GM12874 (cell line): ENCODE measurements around the gene CHID1.

ENCODE experiments used
- TF ChIP-seq, protein P1 (sequence below): IDR thresholded peaks from 2 replicates; pipeline ENCODE4 v1.5.1; 2011; ENCODE audit warnings: low read depth, mild to moderate bottlenecking, control low read depth, low read length, moderate library complexity; ENCODE audit not compliant: insufficient read depth

The CHID1 gene

DNA sequence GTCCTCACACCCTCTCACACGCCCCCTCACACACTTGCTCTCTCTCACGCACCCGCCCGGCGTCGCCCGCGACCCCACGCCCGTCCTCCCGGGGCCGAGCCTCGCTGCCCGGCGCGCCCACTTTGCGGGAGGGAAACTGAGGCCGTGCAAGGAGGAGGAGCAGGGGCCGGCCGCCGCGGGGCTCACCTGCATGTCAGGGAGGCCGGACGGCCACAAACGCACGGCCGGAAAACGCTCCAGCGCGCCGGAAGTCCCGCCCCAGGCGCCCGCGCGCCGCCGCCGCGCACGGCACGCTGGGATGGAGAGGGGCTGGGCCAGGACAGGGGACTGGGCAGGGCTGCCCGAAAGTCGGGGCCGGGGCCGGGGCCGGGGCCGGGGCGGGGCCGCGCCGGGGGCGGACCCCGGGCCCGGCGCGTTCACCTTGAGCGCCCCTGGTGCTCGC lies at the start of gene CHID1:
Gene CHID1, minus strand, starts transcription at position 222 of the 442 bp plus-strand sequence. CDS start 5,994 bp downstream, outside the sequence.
- TF ChIP-seq, protein P1, sequence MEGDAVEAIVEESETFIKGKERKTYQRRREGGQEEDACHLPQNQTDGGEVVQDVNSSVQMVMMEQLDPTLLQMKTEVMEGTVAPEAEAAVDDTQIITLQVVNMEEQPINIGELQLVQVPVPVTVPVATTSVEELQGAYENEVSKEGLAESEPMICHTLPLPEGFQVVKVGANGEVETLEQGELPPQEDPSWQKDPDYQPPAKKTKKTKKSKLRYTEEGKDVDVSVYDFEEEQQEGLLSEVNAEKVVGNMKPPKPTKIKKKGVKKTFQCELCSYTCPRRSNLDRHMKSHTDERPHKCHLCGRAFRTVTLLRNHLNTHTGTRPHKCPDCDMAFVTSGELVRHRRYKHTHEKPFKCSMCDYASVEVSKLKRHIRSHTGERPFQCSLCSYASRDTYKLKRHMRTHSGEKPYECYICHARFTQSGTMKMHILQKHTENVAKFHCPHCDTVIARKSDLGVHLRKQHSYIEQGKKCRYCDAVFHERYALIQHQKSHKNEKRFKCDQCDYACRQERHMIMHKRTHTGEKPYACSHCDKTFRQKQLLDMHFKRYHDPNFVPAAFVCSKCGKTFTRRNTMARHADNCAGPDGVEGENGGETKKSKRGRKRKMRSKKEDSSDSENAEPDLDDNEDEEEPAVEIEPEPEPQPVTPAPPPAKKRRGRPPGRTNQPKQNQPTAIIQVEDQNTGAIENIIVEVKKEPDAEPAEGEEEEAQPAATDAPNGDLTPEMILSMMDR, result no peak

DNA sequence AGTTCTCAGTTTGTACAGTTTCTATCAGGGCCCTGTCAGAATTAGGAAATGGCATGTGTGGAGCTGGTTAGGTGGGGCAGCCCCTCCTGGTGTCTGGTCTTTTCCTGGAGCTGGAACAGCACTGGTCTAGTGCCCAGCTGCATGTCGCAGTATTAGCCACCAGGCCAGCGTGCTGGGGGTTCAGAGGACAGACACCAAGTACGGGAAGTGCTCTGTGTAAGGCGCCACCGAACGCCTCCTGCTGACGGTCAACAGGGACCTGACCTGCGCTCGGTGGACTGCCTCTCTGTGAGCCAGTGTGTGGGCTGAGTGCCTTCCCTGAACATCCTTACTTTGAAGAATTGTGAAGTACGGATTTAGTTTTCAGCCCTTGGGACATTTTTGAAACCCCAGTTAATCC lies 49.0 kb upstream of the CHID1 start:
- TF ChIP-seq, protein P1, result no peak

DNA sequence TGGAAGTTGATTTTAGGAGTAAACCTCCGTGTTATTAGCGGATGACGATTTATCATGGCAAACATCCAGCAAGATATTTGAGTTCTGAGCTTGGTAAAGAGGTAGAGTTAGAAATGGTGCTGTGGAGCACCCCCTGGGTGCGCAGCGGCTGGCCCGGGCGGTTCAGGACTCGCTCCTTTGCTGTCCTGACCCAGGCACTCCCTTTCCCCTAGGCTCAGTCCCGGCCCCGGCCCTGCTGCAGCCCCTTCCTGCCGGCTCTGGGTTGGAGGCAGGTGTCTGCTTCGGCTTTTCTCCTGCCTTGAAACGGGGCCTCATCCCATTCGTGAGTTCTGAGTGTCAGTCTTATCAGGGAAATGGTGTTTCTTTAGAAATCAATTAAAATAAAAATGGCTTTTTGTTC lies 48.4 kb upstream of the CHID1 start:
- TF ChIP-seq, protein P1, result no peak

DNA sequence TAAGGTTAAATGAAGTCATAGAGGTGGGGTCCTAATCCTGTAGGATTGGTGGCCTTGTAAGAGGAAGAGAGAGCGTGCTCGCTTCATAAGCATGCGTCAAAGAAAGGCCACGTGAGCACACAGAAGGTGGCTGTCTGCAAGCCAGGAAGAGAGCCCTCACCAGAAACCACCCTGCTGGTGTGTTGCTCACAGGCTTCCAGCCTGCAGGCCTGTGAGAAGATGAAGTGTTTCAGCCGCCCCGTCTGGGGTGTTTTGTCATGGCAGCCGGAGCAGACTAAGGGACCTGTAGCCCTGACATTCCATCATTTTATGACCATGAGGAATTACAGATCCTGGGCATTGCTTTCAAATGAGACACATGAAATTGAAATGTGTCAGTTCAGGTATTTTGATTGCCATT lies 47.5 kb upstream of the CHID1 start:
- TF ChIP-seq, protein P1, result no peak

DNA sequence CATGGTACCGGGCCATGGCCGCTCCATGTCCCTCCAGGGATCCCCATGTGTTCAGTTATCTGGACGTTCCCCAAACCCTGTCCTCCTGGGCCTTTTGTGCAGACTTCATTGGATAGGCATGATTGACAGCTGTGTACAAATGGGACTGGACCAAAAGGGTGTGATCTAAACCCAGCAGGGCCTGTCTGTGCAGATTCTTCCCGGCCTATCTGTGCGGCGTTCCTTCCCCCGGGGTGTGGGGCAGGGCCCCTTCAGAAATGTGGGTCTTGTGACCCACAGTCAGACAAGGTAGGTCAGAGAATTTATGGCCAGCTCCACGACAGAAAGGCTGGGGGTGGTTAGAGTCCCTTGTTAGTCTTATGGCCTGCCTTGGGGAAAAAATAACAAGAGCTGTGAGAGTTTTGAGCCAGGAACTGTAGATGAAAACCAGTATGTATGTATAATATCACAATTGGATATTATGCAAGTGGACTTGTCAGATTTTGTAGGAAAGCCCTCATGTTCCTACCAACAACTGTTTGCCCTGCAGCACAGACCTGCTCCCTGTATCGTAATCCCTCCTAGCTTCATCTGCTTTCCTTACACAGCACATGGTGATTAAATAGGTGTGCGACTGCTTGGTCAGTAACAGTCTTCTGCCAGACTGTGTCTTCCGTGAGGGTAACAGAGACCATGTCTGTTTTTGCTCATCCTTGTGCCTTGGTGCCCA lies 46.8 kb upstream of the CHID1 start:
- TF ChIP-seq, protein P1, result no peak

DNA sequence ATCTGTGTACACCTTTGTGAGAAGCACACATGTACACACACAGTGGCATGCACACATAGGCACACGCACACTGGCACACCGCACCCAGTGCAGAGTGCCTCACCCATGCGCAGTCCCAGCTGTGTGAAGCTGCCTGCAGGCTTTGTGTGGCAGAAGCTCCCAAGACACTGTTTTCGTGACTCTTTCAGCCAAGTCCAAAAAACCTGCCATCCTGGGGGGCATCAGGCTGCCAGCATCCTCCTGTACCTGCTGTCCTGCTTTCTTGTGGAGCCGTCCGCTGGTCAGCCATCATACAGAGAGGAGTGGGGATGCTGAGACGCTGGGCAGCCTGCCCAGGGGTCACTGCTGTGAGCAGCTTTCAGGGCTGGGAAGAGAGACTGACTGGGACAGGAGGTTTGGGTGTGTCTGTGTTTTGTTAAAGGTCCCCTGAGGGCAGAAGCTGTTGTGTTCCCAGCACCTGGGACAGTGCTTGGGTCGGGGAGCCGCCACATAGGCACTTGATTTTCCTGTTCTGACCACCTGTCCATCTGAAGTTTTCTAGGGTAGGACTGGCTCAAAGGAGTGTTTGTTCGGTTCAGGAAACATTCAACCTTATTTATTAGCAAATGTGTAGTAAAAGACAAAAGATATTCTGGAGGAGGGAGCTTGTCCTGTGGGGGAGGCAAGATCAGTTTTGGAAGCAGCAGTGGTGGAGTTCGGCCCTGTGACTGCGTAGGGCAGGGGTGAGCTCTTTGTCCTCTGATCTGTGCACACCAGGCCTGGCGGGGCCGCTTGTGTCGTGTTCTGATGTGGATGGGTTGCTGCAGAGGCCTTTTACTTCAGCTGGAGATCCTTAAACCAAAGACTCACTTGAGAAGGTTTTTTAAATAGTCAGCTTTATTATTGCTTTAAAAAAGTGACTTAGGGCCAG lies 44.8 kb upstream of the CHID1 start:
- TF ChIP-seq, protein P1, result no peak

DNA sequence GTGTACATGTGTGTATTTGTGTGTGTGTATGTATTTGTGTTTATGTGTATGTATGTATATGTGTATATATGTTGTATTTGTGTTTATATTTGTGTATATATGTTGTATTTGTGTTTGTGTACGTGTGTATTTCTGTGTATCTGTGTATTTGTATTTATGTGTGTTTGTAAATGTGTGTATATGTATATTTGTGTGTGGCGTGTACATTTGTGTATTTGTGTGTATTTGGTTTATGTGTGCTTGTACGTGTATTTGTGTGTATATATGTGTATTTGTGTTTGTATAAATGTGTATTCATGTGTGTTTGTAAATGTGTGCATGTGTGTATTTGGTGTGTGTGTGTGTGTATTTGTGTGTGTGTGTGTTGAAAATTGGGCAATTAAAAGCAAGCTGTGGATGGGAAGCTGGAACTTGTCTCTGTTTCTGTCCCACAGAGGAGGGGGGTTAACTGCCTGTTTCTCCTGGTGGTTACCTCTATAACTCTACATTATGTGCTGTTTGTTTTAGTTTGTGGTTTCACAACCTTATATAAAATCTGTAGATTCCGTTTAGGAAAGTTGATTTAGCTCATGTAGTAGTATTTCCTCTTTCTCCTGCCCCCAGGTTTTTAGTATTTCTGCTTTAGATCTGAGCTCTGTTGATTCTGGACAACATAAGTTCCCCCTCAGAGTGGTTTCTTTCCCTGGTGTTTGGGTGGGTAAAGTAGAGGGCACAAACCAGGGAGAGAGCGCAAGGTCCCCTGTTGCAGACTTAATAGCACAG lies 44.0 kb upstream of the CHID1 start:
- TF ChIP-seq, protein P1, result no peak
